Measurements from ENCODE around the gene KBTBD4.

KBTBD4 gene

GRCh38 chr11:47578524-47579494 lies at the start of gene KBTBD4, which contains the start of gene NDUFS3:
Gene KBTBD4 (minus strand): TSS chr11:47578970. CDS start chr11:47578951, 19 bp downstream.
Gene NDUFS3 (plus strand): TSS chr11:47579074. CDS start chr11:47579092, 18 bp downstream.
- Mint-ChIP-seq H3K4me3 (peak within 1 kb of the TSS; percentile 92), H3K9me3 (no peaks in the 10 kb centered on the region), H3K4me1 (peaks cover 26% of the 10 kb centered on the region), H3K27me3 (no peaks in the 10 kb centered on the region), H3K36me3 (ENCODE audit: insufficient read depth) (peaks cover 53% of the 10 kb centered on the region), H3K27ac (ENCODE audit: low read depth) (peak within 1 kb of the TSS; percentile 98)
- DNase-seq (ENCODE audit: low spot score in 2 of 2) (peak; percentile 81 to 90), ATAC-seq (replicated peaks; ENCODE audit: extremely low read depth, poor library complexity, severe bottlenecking) (peak; percentile 90)

GRCh38 chr11:47628026-47628425 lies 49.3 kb upstream of the KBTBD4 start:
- Mint-ChIP-seq H3K27ac (ENCODE audit: low read depth) (no peak overlapping the region), H3K4me3 (no peak overlapping the region), H3K4me1 (no peaks in the 10 kb centered on the region), H3K9me3 (no peaks in the 10 kb centered on the region), H3K36me3 (ENCODE audit: insufficient read depth) (peaks cover 58% of the 10 kb centered on the region), H3K27me3 (no peaks in the 10 kb centered on the region)
- no peak for DNase-seq (ENCODE audit: low spot score in 2 of 2)
- no peak for ATAC-seq (replicated peaks; ENCODE audit: extremely low read depth, poor library complexity, severe bottlenecking)

DNA sequence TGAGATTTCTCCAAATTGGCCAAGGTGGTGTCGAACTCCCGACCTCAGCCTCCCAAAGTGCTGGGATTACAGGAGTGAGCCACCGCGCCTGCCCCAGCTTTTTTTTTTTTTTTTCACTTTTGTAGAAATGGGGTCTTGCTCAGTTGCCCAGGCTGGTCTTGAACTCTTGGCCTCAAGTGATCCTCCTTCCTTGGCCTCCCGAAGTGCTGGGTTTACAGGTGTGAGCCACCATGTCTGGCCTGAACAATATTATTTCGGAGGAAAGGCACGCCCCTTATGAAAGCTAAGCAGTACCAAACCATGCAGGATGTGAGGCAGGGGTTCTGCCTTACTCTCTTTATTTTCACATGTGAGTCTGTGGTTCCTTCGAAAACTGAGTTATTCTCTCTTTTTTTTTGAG lies 47.5 kb upstream of the KBTBD4 start:
- no peak overlapping the region for H3K27ac Mint-ChIP-seq (ENCODE audit: low read depth)
- H3K9me3 Mint-ChIP-seq: no peaks in the 10 kb centered on the region
- DNase-seq (ENCODE audit: low spot score in 2 of 2): no peak
- no peak overlapping the region for H3K4me3 Mint-ChIP-seq
- H3K27me3 Mint-ChIP-seq: no peaks in the 10 kb centered on the region
- no peak for ATAC-seq (replicated peaks; ENCODE audit: extremely low read depth, poor library complexity, severe bottlenecking)
- H3K36me3 Mint-ChIP-seq (ENCODE audit: insufficient read depth): peaks cover 54% of the 10 kb centered on the region
- H3K4me1 Mint-ChIP-seq: no peaks in the 10 kb centered on the region

- ATAC-seq (replicated peaks; ENCODE audit: extremely low read depth, poor library complexity, severe bottlenecking) (no peak), DNase-seq (ENCODE audit: low spot score in 2 of 2) (no peak)
- peaks cover 45% of the 10 kb centered on the region for H3K36me3 Mint-ChIP-seq (ENCODE audit: insufficient read depth)
- H3K4me3 Mint-ChIP-seq: no peak overlapping the region
- H3K9me3 Mint-ChIP-seq: no peaks in the 10 kb centered on the region
- H3K27me3 Mint-ChIP-seq: no peaks in the 10 kb centered on the region
- H3K4me1 Mint-ChIP-seq: no peaks in the 10 kb centered on the region
- no peak overlapping the region for H3K27ac Mint-ChIP-seq (ENCODE audit: low read depth)
These were observed 42.1 kb upstream of the KBTBD4 start for GRCh38 chr11:47620836-47621378.

GRCh38 chr11:47617417-47617809 lies 38.6 kb upstream of the KBTBD4 start:
- Mint-ChIP-seq H3K27ac (ENCODE audit: low read depth) (no peak overlapping the region), H3K27me3 (no peaks in the 10 kb centered on the region), H3K4me1 (no peaks in the 10 kb centered on the region), H3K36me3 (ENCODE audit: insufficient read depth) (peaks cover 36% of the 10 kb centered on the region), H3K9me3 (no peaks in the 10 kb centered on the region), H3K4me3 (no peak overlapping the region)
- no peak for ATAC-seq (replicated peaks; ENCODE audit: extremely low read depth, poor library complexity, severe bottlenecking)
- DNase-seq (ENCODE audit: low spot score in 2 of 2): no peak

DNA sequence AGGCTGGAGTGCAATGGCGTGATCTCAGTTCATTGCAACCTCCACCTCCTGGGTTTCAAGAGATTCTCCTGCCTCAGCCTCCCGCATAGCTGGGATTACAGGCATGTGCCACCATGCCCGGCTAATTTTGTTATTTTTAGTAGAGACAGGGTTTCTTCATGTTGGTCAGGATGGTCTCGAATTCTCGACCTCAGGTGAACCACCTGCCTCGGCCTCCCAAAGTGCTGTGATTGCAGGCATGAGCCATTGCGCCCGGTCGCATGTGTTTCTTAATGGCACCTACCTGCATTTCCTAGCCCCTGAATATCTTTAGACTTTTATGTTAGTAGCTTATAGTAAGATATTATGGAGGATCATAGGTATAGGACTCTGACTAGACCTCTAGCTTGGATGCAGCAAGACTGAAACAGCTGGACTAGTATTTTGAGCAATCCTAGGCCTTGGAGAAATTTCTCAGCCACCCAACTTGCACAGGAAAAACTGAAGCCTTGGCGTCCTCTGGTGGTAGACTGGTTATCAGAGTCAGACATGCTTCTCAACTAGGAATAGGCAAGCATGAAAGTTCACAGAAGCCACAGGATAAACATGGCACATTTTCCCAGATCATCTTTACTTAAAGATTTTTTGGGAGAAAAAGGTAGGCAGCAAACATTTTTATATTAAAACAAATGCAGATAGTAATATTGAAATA lies 38.1 kb upstream of the KBTBD4 start:
- no peaks in the 10 kb centered on the region for H3K27me3 Mint-ChIP-seq
- H3K36me3 Mint-ChIP-seq (ENCODE audit: insufficient read depth): peaks cover 31% of the 10 kb centered on the region
- H3K9me3 Mint-ChIP-seq: no peaks in the 10 kb centered on the region
- ATAC-seq (replicated peaks; ENCODE audit: extremely low read depth, poor library complexity, severe bottlenecking) (no peak), DNase-seq (ENCODE audit: low spot score in 2 of 2) (no peak)
- no peaks in the 10 kb centered on the region for H3K4me1 Mint-ChIP-seq
- no peak overlapping the region for H3K4me3 Mint-ChIP-seq
- no peak overlapping the region for H3K27ac Mint-ChIP-seq (ENCODE audit: low read depth)

DNA sequence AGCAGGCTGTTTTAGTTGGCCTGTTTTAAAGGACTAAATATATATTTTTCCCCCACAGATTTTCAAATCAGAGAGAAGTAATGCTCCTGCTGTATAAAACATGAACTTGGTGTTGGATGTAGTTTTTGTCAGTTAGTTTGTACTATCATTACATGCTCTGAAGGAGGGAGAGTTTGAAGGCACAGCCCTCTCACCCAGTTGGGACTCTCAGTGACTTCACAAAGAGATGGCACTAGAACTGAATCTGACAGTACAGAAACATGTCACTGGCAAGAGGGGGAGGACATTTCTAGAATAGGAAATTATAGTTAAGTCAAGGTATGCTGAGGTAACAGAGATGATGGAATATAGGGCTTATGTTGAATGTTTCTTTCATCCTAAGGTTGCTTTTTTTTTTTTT lies 36.5 kb upstream of the KBTBD4 start:
- peaks cover 27% of the 10 kb centered on the region for H3K36me3 Mint-ChIP-seq (ENCODE audit: insufficient read depth)

GRCh38 chr11:47611348-47611794 lies 32.6 kb upstream of the KBTBD4 start:
- Mint-ChIP-seq H3K9me3 (no peaks in the 10 kb centered on the region), H3K4me3 (no peak overlapping the region)
- no peak for ATAC-seq (replicated peaks; ENCODE audit: extremely low read depth, poor library complexity, severe bottlenecking)

More for the DNA sequence above, 36.5 kb upstream of the KBTBD4 start:
- Mint-ChIP-seq H3K9me3 (no peaks in the 10 kb centered on the region), H3K4me1 (no peaks in the 10 kb centered on the region), H3K4me3 (no peak overlapping the region), H3K27me3 (no peaks in the 10 kb centered on the region), H3K27ac (ENCODE audit: low read depth) (no peak overlapping the region)
- DNase-seq (ENCODE audit: low spot score in 2 of 2) (no peak), ATAC-seq (replicated peaks; ENCODE audit: extremely low read depth, poor library complexity, severe bottlenecking) (no peak)

DNA sequence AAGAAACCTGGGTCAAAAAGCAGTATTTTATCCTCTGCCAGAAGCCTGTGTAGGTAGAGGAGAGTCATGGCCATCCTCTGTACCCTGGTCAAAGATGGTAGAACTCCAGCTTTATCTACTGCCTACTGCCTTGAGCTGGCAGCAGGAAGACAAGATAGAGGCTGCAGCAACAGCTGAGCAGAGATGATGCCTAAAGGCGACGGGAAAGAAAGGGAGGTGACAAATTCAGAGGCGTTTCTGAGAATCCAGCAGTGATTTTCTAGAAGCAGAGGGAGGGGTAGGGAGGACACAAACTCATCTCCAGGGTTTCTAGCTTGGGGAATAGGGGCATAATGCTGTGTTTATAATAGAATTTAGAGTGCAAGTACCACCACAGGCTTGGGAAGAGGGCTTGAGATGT lies 30.9 kb upstream of the KBTBD4 start:
- H3K9me3 Mint-ChIP-seq: no peaks in the 10 kb centered on the region
- H3K4me3 Mint-ChIP-seq: no peak overlapping the region
- no peak overlapping the region for H3K27ac Mint-ChIP-seq (ENCODE audit: low read depth)
- DNase-seq (ENCODE audit: low spot score in 2 of 2) (no peak), ATAC-seq (replicated peaks; ENCODE audit: extremely low read depth, poor library complexity, severe bottlenecking) (no peak)
- no peaks in the 10 kb centered on the region for H3K4me1 Mint-ChIP-seq
- no peaks in the 10 kb centered on the region for H3K27me3 Mint-ChIP-seq
- H3K36me3 Mint-ChIP-seq (ENCODE audit: insufficient read depth): peaks cover 1% of the 10 kb centered on the region

More at GRCh38 chr11:47611348-47611794, 32.6 kb upstream of the KBTBD4 start:
- DNase-seq (ENCODE audit: low spot score in 2 of 2): no peak
- Mint-ChIP-seq H3K4me1 (no peaks in the 10 kb centered on the region), H3K27ac (ENCODE audit: low read depth) (no peak overlapping the region), H3K36me3 (ENCODE audit: insufficient read depth) (peaks cover 5% of the 10 kb centered on the region), H3K27me3 (no peaks in the 10 kb centered on the region)

GRCh38 chr11:47607380-47607779 lies 28.6 kb upstream of the KBTBD4 start:
- ATAC-seq (replicated peaks; ENCODE audit: extremely low read depth, poor library complexity, severe bottlenecking): no peak
- Mint-ChIP-seq H3K9me3 (no peaks in the 10 kb centered on the region), H3K4me3 (no peak overlapping the region), H3K36me3 (ENCODE audit: insufficient read depth) (peaks cover 2% of the 10 kb centered on the region), H3K4me1 (no peaks in the 10 kb centered on the region), H3K27ac (ENCODE audit: low read depth) (no peak overlapping the region), H3K27me3 (no peaks in the 10 kb centered on the region)
- DNase-seq (ENCODE audit: low spot score in 2 of 2): no peak

DNA sequence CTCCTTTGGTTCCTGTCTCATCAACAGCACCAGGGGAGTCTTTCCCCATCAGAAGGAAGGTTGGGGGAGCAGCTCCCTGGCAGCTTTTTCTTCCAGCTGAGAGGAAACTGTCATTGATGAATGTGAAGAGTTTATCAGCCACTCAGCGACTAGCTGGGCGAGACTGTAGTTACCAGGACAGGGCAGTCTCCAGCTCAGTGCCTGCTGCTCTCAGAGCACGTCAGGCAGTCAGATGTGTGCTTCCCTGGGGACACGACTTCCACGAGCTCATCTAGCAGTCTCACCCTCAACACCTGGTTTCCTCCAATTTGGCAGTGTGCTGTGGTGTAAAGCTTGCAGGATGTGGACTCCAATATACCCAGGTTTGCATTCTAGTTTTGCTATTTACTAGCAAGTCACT lies 28.0 kb upstream of the KBTBD4 start:
- Mint-ChIP-seq H3K27ac (ENCODE audit: low read depth) (no peak overlapping the region), H3K36me3 (ENCODE audit: insufficient read depth) (peaks cover 2% of the 10 kb centered on the region), H3K4me1 (no peaks in the 10 kb centered on the region), H3K27me3 (no peaks in the 10 kb centered on the region), H3K9me3 (no peaks in the 10 kb centered on the region), H3K4me3 (no peak overlapping the region)
- DNase-seq (ENCODE audit: low spot score in 2 of 2) (no peak), ATAC-seq (replicated peaks; ENCODE audit: extremely low read depth, poor library complexity, severe bottlenecking) (no peak)

DNA sequence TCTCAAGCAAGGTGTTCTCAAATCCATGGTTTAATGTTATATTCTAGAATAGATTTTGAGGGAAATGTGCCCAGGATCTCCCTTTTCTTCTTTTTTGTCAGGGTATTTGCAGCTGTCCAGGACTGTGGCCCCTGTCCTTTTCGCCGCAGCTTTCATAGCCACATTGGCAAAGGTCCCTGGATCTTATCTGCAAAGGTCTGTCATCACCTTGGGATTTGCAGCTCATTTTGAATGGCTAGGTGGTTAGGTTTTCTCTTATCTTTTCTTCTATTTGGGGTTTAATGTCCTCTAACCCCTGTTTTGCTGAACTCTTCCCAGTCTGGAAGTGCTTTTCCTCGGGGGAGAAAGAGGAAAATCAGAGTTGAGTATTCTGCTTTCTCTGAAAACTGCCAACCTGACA lies 27.2 kb upstream of the KBTBD4 start:
- H3K9me3 Mint-ChIP-seq: no peaks in the 10 kb centered on the region
- H3K27ac Mint-ChIP-seq (ENCODE audit: low read depth): no peak overlapping the region
- no peaks in the 10 kb centered on the region for H3K4me1 Mint-ChIP-seq
- H3K36me3 Mint-ChIP-seq (ENCODE audit: insufficient read depth): peaks cover 2% of the 10 kb centered on the region
- no peaks in the 10 kb centered on the region for H3K27me3 Mint-ChIP-seq
- DNase-seq (ENCODE audit: low spot score in 2 of 2) (no peak), ATAC-seq (replicated peaks; ENCODE audit: extremely low read depth, poor library complexity, severe bottlenecking) (no peak)
- H3K4me3 Mint-ChIP-seq: no peak overlapping the region
